ENCODE measurements around the gene SLC23A2.

DNA sequence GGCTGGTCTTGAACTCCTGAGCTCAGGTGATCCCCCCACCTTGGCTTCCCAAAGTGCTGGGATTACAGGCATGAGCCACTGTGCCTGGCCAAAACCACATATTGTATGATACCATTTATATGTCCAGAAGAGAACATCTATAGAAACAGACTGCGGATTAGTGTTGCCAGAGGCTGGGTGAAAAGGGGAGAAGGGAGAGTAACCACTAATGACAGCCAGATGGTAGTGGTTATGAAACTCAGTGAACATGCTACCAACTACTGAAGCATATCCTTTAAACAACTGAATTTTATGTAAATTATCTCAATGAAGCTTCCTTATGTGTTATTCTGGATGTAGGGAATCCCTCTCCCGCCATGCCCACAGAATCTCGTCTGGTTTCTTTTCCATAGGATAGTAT, 15.7 kb downstream of the SLC23A2 start:
- TF ChIP-seq POLR2A (IDR thresholded peaks at IDR 0.05) (no peak), EP300 (IDR thresholded peaks at IDR 0.05) (no peak), CTCF (IDR thresholded peaks at IDR 0.05) (no peak)

Data from stomach (tissue), 4 donors.